ENCODE measurements around the gene ACTL8. TPM values are rescaled to one million over a fixed set of nuclear protein-coding genes. Genes with fewer than 3 reads are reported as not detected.

ACTL8 gene
- total RNA-seq, 4 donors from 2014 or later, result not detected

GRCh38 chr1:17711577-17711910 lies 43.6 kb upstream of the ACTL8 start:
- Histone ChIP-seq H3K9me3 (no peaks in the 10 kb centered on the region), H3K27me3 (peaks cover 3% of the 10 kb centered on the region), H3K36me3 (no peaks in the 10 kb centered on the region), H3K4me1 (no peaks in the 10 kb centered on the region), H3K27ac (no peak overlapping the region), H3K4me3 (no peak overlapping the region)
- in situ Hi-C loops (cut with MboI; ENCODE audit: low pct_ligation_motif_present in 1 of 4, low pct_unique_long_range_greater_than_20kb in 1 of 4, low sequenced_read_pairs in 3 of 4) (no loop called here), intact Hi-C loops (cut with DNase I; ENCODE audit: low total_unique reads) (no loop called here)
- no peak for DNase-seq
- TF ChIP-seq POLR2A (IDR thresholded peaks at IDR 0.05) (no peak), POLR2AphosphoS5 (IDR thresholded peaks at IDR 0.05) (no peak), CTCF (IDR thresholded peaks at IDR 0.05) (no peak), EP300 (IDR thresholded peaks at IDR 0.05; ENCODE audit: low read depth) (no peak)

- no peak overlapping the region for H3K4me3 ChIP-seq
- no peak for DNase-seq
- in situ Hi-C loops (cut with MboI; ENCODE audit: low pct_ligation_motif_present in 1 of 4, low pct_unique_long_range_greater_than_20kb in 1 of 4, low sequenced_read_pairs in 3 of 4) (no loop called here), intact Hi-C loops (cut with DNase I; ENCODE audit: low total_unique reads) (no loop called here)
- peaks cover 3% of the 10 kb centered on the region for H3K27me3 ChIP-seq
- no peak overlapping the region for H3K27ac ChIP-seq
- no peaks in the 10 kb centered on the region for H3K9me3 ChIP-seq
- TF ChIP-seq POLR2A (IDR thresholded peaks at IDR 0.05) (no peak), POLR2AphosphoS5 (IDR thresholded peaks at IDR 0.05) (no peak), EP300 (IDR thresholded peaks at IDR 0.05; ENCODE audit: low read depth) (no peak), CTCF (IDR thresholded peaks at IDR 0.05) (no peak)
- no peaks in the 10 kb centered on the region for H3K4me1 ChIP-seq
- WGBS, 2 donors (ENCODE audit: low coverage in 1 of 2), result 80 to 89% methylated on average over 3 to 5 of the region's 5 CpGs
- no peaks in the 10 kb centered on the region for H3K36me3 ChIP-seq
These were observed 43.2 kb upstream of the ACTL8 start for GRCh38 chr1:17711941-17712340.

- no peaks in the 10 kb centered on the region for H3K9me3 ChIP-seq
- DNase-seq, result no peak
- intact Hi-C loops (cut with DNase I; ENCODE audit: low total_unique reads), result no loop called here
- 83% methylated on average over 5 of the region's 5 CpGs; no CpG with 5 or more reads in 1 of the 2 donors for WGBS, 2 donors (ENCODE audit: low coverage in 1 of 2)
- no peaks in the 10 kb centered on the region for H3K4me1 ChIP-seq
- H3K27ac ChIP-seq, result no peak overlapping the region
- in situ Hi-C loops (cut with MboI; ENCODE audit: low pct_ligation_motif_present in 1 of 4, low pct_unique_long_range_greater_than_20kb in 1 of 4, low sequenced_read_pairs in 3 of 4), result no loop called here
- H3K27me3 ChIP-seq, result peaks cover 3% of the 10 kb centered on the region
- no peaks in the 10 kb centered on the region for H3K36me3 ChIP-seq
- no peak overlapping the region for H3K4me3 ChIP-seq
- TF ChIP-seq POLR2AphosphoS5 (IDR thresholded peaks at IDR 0.05), result no peak
- no peak for TF ChIP-seq POLR2A (IDR thresholded peaks at IDR 0.05)
- TF ChIP-seq CTCF (IDR thresholded peaks at IDR 0.05), result no peak
- TF ChIP-seq EP300 (IDR thresholded peaks at IDR 0.05; ENCODE audit: low read depth), result no peak
These were observed 41.1 kb upstream of the ACTL8 start for GRCh38 chr1:17713993-17714392.

- WGBS, 2 donors (ENCODE audit: low coverage in 1 of 2), result 10 to 61% methylated on average over 2 to 25 of the region's 25 CpGs
- in situ Hi-C loops (cut with MboI; ENCODE audit: low pct_ligation_motif_present in 1 of 4, low pct_unique_long_range_greater_than_20kb in 1 of 4, low sequenced_read_pairs in 3 of 4) (no loop called here), intact Hi-C loops (cut with DNase I; ENCODE audit: low total_unique reads) (no loop called here)
- no peak overlapping the region for H3K27ac ChIP-seq
- TF ChIP-seq POLR2AphosphoS5 (IDR thresholded peaks at IDR 0.05) (no peak), EP300 (IDR thresholded peaks at IDR 0.05; ENCODE audit: low read depth) (no peak), CTCF (IDR thresholded peaks at IDR 0.05) (no peak), POLR2A (IDR thresholded peaks at IDR 0.05) (no peak)
- DNase-seq, result no peak
- no peaks in the 10 kb centered on the region for H3K36me3 ChIP-seq
- H3K9me3 ChIP-seq, result no peaks in the 10 kb centered on the region
- H3K27me3 ChIP-seq, result peaks cover 3% of the 10 kb centered on the region
- H3K4me3 ChIP-seq, result no peak overlapping the region
- H3K4me1 ChIP-seq, result no peaks in the 10 kb centered on the region
These were observed 37.3 kb upstream of the ACTL8 start for GRCh38 chr1:17717594-17718535.
